ENCODE results near the gene HECTD4.
"Not testable (repeated sequence)": the region's sequence is repeated elsewhere in the genome, so short reads cannot be mapped to it uniquely, and the experiment has no call there.

HECTD4 gene

GRCh38 chr12:112116232-112117060 is 265.8 kb downstream of the HECTD4 start:
- TF ChIP-seq CTCF (IDR thresholded peaks at IDR 0.05; ENCODE audit: insufficient read depth, low read depth, low read length, missing control alignments), result no peak
- H3K4me3 ChIP-seq (ENCODE audit: low read depth, low read length), result no peak overlapping the region
- DNase-seq (ENCODE audit: low read depth), result peak; percentile 60

GRCh38 chr12:112115259-112116045 is 266.8 kb downstream of the HECTD4 start:
- TF ChIP-seq CTCF (IDR thresholded peaks at IDR 0.05; ENCODE audit: insufficient read depth, low read depth, low read length, missing control alignments), result no peak
- DNase-seq (ENCODE audit: low read depth), result no peak
- H3K4me3 ChIP-seq (ENCODE audit: low read depth, low read length), result no peak overlapping the region

- no peak overlapping the region for H3K4me3 ChIP-seq (ENCODE audit: low read depth, low read length)
- no peak for TF ChIP-seq CTCF (IDR thresholded peaks at IDR 0.05; ENCODE audit: insufficient read depth, low read depth, low read length, missing control alignments)
- DNase-seq (ENCODE audit: low read depth), result no peak
These were observed 269.7 kb downstream of the HECTD4 start for GRCh38 chr12:112112409-112113133.

- no peak for TF ChIP-seq CTCF (IDR thresholded peaks at IDR 0.05; ENCODE audit: insufficient read depth, low read depth, low read length, missing control alignments)
- H3K4me3 ChIP-seq (ENCODE audit: low read depth, low read length), result no peak overlapping the region
- DNase-seq (ENCODE audit: low read depth), result no peak
These were observed 270.3 kb downstream of the HECTD4 start for GRCh38 chr12:112111931-112112330.

GRCh38 chr12:112110787-112111662 is 271.2 kb downstream of the HECTD4 start:
- not testable (repeated sequence) for H3K4me3 ChIP-seq (ENCODE audit: low read depth, low read length); DNase-seq (ENCODE audit: low read depth)
